GM11168 (cell line): Measurements from ENCODE around the gene ATOH1.

Experiments
- in situ Hi-C: fragments of 300-500 bp; cut with MboI; formaldehyde crosslinking; loops from one replicate; pipeline ENCODE4 v1.12.0; 2022; ENCODE audit warnings: low sequenced_read_pairs; ENCODE audit not compliant: unreplicated experiment

Gene ATOH1

GRCh38 chr4:93831716-93832496 is 3.4 kb downstream of the ATOH1 start:
- in situ Hi-C loops = no loop called here

DNA sequence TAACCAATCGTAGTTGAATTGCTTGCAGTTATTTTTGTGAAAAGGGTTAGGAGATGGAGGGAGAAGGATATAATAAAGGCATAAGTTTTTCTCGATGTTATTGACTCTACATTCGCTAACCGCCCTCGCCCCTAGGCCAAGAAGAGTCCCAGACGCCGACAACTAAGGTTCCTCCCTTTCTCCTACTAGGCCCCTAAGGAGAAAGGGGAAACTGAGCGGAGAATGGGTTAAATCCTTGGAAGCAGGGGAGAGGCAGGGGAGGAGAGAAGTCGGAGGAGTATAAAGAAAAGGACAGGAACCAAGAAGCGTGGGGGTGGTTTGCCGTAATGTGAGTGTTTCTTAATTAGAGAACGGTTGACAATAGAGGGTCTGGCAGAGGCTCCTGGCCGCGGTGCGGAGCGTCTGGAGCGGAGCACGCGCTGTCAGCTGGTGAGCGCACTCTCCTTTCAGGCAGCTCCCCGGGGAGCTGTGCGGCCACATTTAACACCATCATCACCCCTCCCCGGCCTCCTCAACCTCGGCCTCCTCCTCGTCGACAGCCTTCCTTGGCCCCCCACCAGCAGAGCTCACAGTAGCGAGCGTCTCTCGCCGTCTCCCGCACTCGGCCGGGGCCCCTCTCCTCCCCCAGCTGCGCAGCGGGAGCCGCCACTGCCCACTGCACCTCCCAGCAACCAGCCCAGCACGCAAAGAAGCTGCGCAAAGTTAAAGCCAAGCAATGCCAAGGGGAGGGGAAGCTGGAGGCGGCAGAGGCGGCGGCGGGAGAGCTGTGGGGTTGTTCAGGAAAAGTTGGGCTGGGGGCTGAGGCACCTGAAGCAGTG is 5.9 kb downstream of the ATOH1 start:
- in situ Hi-C loops = no loop called here

- in situ Hi-C loops = no loop called here
Measured at GRCh38 chr4:93835929-93836328, 7.4 kb downstream of the ATOH1 start.

DNA sequence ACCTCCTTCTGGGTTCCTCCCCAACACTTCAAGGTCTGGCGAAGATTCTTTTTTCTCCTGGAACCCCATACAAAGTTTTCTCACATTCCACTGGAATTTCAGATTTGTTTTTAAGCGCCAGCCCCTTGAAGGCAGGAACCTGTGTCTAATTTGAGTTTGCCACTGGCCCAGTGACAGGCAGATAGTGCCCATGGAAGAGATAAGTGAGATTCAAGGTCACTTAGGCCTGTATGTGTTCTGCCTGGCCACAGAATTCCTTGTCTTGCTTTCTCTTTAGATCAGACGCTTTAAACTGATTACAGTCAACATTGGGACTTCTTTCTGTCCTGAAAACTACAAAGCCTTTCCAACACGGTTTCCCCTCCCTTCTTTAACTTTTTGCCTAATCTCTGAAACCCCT is 11.2 kb downstream of the ATOH1 start:
- in situ Hi-C loops = no loop called here

DNA sequence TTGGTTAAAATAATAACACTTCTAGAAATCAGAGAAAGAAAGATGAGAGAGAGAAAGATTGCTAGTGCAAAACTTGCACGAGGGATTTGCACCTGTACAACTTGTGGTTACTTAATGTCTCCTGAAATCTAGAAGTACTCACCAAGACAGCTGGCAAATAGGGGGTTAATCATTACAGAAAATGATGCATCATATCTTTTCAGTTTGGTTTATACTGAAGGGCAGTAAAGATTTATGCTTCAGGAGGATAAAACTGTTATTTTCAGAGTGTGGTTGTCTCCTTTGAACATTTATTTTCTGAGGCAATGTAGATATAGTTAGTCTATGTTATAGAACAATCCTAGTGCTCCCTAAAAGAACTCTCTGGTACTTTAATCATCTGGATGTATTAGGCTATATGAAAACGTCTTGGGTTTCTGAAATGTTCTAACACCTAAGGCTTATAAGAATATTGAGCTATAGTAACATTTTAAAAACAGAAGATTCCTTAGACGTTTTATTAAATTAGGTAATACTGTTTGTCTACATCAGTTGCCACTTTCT is 13.3 kb downstream of the ATOH1 start:
- in situ Hi-C loops = no loop called here

- in situ Hi-C loops = no loop called here
Measured at GRCh38 chr4:93842601-93843252, 14.2 kb downstream of the ATOH1 start.

- in situ Hi-C loops = no loop called here
Measured at GRCh38 chr4:93843772-93844171, 15.2 kb downstream of the ATOH1 start.

DNA sequence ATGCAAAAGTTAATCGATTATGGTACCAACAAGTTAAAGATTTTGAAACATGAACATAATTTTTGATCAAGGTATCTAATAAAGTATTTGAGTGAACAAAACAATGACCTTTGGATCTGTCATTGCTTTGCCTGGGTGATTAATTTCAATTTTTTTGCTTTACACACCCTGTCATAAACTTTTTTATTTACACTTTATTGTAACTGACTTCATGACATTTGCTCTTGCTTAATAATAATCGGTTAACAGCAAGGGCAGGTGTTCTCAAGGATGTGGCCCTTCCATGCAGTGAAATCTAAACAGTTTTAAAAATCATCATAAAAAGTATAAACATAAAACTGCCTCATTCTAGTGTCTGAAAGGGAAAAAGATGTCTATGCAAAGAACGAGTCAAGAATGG is 24.1 kb downstream of the ATOH1 start:
- in situ Hi-C loops = no loop called here

GRCh38 chr4:93855926-93856325 is 27.4 kb downstream of the ATOH1 start:
- in situ Hi-C loops = no loop called here

DNA sequence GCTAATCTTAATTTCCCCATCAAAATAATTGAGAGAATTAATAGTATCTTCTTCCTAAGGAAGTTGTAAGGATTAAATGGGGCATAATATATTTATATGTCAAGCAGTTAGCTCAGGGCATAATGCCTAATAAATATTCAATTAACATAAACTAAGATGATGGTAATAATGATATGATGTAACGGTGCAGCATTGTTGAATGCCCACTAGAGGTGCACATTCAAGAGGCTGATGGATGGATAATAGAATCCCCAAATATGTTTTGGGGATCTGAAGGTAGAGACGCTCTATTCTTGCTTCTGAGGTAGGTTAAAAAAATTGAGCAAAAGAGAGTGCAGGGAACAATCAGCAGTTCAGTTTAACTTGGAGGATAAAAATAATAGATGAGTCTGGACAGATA is 37.1 kb downstream of the ATOH1 start:
- in situ Hi-C loops = no loop called here

- in situ Hi-C loops = no loop called here
Measured at GRCh38 chr4:93867416-93868001, 39.0 kb downstream of the ATOH1 start.

- in situ Hi-C loops = no loop called here
Measured at GRCh38 chr4:93870876-93871458, 42.4 kb downstream of the ATOH1 start.

DNA sequence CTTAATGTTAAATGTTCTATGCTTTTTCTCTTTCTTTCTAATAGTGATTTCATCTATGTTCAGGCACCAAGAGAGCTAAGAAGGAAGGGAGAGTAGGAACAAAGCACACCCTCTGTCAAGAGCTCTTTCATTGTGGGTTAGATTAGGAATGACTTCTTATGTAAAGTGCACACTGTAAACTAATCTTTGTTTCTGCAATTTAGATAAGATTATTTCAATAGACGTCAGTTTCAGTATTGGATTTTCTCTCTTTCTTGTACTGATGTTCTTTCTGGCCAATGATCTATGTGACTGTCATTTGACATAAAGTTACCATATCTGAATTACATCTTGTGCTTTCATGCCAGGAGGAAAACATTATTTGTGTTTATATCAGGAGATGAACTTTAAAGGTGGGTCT is 48.2 kb downstream of the ATOH1 start:
- in situ Hi-C loops = no loop called here

DNA sequence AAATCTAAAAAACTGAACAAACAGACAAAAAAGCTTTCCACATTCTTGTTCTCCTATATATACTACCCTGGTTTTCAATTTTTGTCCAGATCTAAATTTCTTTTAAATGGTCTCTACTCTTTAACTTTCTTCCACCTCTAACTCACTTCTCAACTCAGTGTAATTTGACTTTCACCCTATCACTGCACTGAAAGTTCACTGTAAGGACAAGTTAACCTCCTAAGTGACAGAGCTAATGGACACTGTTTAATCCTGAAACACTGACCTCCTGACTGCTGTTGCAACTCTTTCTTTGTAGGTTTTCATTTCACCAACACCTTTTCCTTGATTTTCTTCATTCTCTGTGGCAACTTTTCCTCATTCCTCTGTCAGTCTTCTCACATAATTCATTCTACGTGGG is 50.0 kb downstream of the ATOH1 start:
- in situ Hi-C loops = no loop called here

- in situ Hi-C loops = no loop called here
Measured at GRCh38 chr4:93879919-93880318, 51.4 kb downstream of the ATOH1 start.
